ENCODE data around the gene ZNRF1.

GRCh38 chr16:74954763-74955162 lies 44.1 kb upstream of the ZNRF1 start:
- no peak for TF ChIP-seq POLR2A (IDR thresholded peaks at IDR 0.05)
- no peak for TF ChIP-seq CTCF (IDR thresholded peaks at IDR 0.05)

Measured in right lobe of liver (tissue), 4 donors.